HG03135 (cell line): ENCODE measurements around the gene ZCCHC4.

Source experiments
- ATAC-seq: cut with Tn5 transposase; IDR thresholded peaks from one replicate; pipeline ENCODE4 v1.9.1; 2021; ENCODE audit warnings: mild to moderate bottlenecking, moderate library complexity; ENCODE audit not compliant: unreplicated experiment

Gene ZCCHC4

DNA sequence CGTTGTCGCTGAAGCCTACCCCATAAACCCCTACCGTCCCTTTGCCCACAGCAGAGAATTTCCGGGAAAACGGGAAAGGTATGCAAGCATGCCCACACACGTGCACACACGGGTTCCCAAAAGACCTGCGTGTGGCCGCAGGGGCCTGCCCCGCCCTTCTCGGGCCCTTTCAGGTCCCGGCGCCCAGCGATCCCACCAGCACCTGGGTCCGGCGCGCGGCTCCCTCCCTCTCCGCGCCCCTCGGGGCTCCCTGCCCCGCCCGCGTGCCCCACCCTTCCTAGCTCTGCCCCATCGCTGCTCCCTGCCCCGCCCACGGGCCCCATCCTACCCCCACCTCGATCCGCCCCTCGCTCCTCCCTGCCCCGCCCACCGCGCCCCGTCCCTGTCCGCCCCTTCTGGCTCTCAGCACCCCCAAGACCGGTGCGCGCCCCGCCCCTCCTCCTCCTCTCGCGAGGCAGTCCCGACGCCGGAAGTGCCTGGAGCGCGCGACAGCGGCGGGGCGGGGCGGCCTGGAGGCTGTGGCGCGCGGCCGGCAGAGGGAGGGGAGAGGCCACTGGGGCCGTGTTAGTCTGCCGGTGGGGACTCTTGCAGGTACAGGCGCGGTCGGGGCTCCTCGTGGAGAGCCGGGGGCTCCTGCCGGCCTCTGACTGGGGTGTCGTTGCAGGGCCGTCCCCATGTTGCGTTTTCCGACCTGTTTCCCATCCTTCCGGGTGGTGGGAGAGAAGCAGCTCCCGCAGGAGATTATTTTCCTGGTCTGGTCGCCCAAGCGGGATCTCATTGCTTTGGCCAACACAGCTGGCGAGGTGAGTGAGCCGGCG, 64.4 kb downstream of the ZCCHC4 start, which contains the start of gene ANAPC4:
Gene ANAPC4 (plus strand): TSS at position 510 of the 818 bp plus-strand sequence. CDS start 165 bp downstream, at position 675.
- ATAC-seq, result peak; percentile 97

DNA sequence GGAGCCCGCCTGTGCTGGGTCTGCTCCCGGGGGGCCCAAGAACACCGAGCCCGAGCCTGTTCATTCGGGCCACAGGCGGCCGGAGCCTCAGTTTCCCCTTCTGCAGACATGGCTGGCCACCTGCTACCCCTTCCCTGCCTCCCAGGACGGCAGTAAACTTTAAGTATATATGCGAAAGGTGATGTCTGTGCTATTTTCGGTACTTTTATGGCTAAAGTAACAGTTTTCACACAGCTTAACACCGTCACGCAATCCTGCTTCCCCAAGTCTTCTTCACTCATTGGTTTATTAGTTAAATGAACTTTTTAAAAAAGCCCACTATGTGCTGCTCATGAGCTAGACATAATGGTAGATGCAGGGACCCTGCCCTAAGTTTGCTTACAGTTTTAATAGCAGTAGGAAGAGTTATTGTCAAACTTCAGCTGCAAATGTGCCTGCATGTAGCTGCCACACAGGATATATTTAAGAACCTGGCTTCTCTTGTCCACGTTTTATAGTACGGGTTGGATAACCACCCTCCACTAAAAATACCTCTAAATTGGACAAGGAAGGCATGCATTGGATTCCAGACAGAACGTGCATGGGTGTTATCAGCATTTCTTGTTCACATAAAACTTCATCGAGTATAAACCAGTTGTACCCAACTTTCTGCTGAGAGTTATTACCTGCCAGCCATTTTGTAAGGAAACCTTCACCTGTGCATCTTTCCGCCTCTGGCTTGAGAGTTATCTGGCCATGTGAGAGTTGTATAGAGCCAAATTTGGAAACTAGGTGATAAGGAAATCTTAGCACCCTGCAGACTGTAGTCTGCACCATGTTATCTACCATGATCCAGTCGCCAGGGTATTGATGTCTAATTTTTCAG, 65.2 kb downstream of the ZCCHC4 start:
- ATAC-seq, result no peak

DNA sequence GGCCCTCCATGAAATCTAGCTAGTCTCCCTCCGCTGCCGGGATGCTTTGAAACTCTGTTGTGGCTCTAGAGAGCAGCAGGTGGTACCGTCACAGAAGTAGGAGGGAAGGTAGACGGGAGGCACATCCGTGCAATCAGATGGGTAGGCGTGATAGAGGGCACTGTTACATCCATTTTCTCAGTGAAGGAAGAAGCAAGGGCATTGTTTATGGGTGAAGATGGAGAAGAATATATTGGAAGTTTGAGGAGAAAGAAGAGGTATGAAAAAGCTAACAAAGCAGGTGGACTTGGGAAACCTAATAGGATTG, 65.8 kb downstream of the ZCCHC4 start:
- ATAC-seq, result no peak

DNA sequence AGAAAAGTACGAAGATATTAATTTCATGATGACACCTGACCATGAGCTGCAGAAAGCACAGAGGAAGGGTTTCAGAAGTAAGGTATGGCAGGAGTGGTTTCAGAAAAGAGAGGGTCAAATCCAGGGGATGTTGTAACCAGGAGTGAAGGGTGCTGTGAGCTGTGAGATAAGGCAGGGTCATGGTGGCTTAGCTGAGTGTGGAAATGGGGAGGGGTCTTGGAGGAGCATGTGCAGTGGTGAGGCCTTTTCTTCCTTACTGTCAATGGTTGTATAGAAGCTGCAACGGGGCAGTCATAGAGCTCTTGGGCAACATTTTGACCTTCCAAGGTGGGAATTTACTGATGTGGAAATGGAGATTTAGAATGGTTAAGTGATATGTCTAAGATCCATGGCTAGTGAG, 67.0 kb downstream of the ZCCHC4 start:
- ATAC-seq, result no peak

DNA sequence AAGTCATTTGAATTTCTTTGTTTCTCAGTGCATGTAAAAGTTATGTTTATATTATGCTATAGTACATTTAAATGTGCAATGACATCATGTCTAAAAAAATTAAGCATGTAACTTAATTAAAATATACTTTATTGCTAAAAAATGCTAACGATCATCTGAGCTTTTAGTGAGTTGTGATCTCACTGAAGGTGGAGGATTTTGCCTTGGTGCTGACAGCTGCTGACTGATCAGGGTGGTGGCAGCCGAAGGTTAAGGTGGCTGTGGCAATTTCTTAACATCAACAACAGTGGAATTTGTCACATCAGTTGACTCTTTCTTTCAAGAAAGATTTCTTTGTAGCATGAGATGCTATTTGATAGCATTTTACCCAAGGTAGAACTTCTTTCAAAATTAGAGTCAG, 71.1 kb downstream of the ZCCHC4 start:
- ATAC-seq, result no peak

DNA sequence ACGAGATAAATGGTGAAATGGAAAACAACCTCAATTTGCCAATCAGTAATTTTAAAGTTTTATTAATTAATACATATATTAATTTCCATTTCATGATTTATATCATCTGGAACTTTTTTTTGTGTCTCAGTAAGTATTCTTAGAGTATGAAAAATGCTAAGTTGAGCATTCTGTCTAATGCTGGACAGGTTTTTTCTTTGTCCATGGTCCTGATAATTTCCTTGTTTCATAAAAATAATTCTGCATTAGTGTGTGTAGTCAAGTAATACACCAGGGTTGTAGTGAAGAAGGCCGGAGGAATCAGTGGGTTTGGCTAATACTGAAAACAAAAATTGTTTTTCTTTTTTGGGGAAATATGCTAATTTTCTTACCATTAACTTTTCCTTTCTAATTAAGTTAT, 74.4 kb downstream of the ZCCHC4 start:
- ATAC-seq, result no peak

DNA sequence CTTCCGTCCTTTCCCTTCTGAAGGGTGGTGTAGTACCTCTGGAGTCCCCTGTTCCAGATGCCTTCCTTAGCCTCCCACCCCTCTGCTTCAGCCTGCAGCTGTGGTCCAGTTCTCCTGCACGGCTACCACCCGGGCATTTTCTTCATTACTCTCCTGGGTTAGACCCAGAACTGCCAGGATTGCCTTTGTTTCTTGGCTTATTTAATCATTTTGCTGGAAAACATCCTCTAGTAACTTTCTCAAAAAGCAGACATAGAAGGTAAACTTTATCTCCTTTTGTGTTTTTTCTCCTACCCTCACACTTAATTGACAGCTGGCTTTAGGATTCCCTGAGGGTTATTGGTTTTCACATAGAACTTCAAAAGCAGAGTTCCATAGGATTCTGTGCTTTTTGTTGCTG, 84.7 kb downstream of the ZCCHC4 start:
- no peak for ATAC-seq

DNA sequence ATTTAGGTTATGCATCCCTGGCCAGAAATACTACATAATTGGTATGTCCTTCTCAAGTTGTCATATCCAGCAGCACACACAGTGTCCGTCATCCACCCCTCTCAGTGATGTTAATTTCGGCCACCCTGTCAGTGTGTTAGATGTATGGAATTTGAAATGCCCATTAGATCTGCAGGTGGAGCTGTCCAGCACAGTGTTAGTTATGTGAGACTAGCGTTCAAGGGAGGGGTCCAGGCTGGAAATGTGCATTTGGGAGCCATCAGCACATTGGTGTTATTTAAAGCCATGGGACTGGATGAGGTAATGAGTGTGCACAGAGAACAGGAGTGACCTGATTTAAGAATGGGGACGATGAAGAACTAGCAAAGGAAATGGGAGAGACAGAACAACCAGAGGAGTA, 86.9 kb downstream of the ZCCHC4 start:
- ATAC-seq, result no peak

DNA sequence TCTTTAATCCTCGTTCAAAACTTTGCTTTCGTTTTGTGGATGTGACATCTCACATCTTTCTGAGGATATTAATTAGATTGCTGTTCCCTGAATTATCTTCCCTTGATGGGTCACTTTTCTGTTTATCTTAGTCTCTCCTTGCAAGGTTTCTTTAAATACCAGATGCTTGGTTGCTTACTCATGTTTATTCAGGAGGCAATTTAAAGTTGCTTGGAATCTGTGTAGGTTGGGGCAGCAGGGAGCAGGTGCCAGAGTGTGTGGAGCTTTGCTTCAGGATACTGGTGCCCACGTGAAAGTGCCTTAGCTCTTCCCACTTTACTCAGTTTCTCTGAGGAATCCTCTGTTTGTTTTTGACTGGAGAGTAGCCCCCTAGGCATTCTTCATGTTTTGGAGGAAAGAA, 88.5 kb downstream of the ZCCHC4 start:
- ATAC-seq, result no peak

DNA sequence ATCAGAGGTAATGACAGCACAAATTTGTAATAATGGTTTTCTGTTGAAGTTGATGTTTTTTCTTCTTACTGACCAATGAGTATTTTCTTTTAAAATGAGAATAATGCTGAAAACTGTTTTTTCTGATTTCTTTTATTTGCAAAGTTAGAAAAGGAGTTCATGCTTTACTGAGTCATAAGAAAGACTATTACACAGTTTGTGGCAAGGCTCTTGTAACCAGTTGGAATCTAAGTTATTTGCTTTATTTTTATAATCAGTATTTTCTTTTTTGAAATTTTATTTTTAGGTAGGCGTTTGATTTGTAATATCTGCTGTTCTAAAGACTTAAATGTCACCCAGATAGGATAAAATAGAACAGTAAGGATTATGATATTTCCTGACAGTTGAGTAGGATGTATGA, 89.9 kb downstream of the ZCCHC4 start:
- ATAC-seq, result no peak

DNA sequence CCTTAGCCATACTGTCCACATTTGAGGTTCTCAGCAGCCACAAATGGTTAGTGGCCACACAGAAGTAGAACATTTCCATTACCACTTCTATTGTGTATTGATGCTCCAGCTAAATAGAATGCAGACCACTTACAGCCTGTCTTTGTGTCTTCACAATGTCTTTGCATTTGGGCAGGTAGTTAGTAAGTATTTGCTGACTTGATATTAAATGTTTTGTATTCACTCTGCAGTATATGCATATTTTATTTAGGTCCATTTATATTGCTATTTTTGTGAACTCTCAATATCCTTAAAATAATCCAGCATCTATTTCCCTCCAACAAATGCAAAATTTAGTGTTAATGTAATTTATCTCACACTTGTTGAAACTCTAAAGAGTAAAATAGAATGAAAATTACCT, 91.1 kb downstream of the ZCCHC4 start:
- no peak for ATAC-seq

DNA sequence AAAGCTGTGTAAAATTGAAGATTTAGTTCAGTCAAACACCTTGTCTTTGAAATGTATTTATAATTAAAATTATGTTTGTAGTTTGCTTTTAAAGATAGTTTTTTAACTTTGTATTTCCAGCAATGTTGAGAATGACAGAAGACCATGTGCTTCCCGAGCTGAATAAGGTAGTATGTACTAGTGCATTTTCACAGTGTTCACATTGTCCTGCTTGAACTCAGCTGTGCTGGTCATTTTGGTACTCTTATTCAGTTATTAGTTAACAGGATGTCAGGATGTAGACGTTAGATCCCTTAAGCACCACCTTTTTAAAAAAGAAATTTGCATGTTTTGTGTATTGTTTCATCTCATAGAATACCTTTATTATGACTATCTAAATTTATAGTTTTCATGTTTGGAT, 92.9 kb downstream of the ZCCHC4 start:
- no peak for ATAC-seq

DNA sequence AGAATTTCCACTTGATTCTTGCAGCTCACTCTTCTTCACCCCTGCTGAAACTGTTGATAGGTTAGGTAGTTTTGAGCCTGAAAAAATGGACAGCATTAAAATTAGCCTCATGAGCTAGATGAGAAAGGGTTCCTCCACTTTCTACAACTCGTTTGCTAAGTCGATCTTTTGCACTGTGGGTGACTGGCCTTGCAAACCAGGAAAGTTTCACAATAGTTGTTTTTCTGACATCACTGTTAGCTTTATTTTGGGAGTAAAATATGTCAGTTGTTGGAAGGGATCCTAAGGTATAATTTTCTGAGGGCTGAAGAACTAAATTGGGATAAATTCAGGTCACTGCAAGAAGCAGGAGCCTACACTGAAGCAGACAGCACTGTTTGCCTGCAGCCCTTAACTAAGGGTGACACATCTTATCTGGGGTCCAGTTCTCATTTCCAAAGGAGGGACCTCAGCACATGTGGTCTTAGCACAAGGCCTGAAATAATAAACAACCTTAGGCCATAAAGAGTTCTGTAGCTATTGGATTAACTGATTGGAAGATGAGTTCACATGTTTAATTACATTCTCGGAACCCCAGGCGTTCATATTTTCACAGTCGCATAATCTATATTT, 93.6 kb downstream of the ZCCHC4 start:
- ATAC-seq, result no peak

DNA sequence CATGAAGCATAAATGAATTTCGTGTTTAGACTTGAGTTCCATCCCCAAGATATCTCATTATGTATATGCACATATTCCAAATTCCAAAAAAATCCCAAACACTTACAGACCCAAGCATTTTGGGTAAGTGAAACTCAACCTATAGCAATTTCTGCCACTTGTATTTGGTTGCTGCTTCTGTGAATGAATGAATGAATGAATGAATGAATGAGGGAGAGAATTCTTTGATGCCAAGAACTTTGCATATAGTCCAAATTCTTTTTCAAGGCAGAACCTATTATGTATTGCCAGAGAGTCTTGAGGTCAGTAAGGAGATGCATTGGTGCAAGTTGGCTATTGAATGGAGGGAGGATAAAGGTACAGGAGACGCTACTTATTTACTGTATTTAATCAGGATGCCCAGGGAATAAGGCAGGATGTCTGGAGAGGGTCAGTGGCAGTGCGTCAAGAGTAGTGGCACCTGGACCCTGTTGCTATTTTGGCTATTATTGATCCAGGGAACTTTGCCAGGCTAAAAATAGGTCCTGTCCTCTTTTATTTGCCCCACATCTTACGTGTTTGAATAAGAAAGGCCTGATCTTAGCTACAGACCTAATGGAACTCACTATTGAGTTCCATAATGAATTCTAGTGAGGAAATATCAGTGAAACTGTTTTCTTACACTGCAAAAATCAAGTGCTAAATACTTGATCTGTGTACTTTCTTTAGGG, 98.4 kb downstream of the ZCCHC4 start:
- no peak for ATAC-seq

DNA sequence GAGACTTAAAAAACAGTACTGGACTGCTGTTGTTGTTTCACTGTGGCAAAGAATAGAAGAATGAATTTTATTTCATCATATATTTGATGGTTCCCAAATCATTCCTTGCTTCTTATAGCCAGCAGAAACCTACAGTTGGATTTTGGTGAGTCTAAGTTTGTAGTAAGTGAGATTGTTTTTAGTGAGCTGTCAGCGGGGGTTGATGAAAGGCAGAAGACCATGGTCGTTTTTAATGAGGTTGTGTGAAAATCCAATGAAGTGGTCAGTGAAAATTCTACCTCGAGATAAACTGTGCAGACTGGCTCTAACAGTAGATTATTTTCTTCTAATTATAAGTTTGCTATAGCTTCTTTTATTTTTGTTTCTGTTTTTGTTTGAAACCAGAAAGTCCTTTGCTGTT, 100.7 kb downstream of the ZCCHC4 start:
- no peak for ATAC-seq

DNA sequence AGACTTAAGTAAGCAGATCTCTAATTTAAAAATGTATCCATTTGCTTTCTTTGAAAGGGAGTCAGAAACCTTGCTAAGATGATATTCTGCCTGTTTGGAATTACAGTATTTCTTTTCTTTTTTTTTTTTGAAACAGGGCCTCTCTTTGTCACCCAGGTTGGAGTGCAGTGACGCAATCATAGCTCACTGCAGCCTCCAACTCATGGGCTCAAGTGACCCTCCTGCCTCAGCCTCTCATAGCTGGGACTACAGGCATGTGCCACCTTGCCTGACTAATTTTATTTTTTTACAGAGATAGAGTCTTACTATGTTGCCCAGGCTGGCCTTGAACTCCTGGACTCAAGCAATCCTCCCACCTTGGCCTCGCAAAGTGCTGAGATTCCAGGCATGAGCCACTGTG, 104.4 kb downstream of the ZCCHC4 start:
- no peak for ATAC-seq
